NCI-H2196 treated with DMSO at 0.1 percent for 48 hours (cell line): Measurements from ENCODE around the gene STX2.
"Not testable (repeated sequence)": the region's sequence is repeated elsewhere in the genome, so short reads cannot be mapped to it uniquely, and the experiment has no call there.

Source experiments
- DNase-seq: peaks from one replicate; lab custom pipeline; 2025; ENCODE audit not compliant: unreplicated experiment; lab: John Stamatoyannopoulos, UW

STX2 gene

DNA sequence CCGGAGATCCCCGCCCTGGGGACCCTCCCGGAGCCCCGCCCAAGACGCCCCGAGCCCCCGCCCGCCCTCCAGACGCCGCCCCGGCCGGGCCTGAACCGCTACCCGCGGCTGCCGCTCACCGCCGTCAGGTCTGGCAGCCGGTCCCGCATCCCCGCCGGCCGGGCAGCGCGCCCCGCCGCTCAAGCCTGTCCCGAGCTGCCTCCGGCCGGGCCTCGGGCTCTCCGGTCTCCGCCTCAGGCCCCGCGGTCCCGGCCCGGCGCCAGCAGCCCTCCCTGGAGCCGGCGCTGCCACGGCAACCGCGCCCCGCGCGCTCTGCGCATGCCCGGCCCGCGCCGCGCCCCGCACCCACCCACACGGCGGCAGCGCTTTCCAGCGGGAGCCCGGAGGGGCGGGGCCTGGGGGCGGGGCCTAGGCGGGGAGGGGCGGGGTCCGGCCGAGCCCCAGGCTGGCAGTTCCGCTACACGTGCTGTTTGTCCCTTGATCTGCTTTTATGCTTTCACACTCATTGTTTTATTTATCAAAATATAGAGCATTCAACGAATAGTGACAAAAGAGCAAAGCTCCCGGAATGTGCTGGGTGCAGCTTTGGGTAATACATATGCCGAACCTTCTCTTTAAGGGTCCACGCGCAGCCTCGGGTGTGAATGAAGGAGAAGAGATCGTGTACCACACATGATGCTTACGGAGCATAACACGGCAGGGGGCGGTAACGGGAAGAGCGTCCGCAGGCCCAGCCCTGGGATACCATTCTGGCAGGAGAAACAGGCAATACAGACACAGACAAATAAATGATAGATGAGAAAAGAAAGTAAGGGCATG lies at the start of gene STX2:
TSS of gene STX2 (minus strand) at position 300 of the 819 bp plus-strand sequence. CDS start at position 149, 151 bp downstream.
- DNase-seq: peak; percentile 59

DNA sequence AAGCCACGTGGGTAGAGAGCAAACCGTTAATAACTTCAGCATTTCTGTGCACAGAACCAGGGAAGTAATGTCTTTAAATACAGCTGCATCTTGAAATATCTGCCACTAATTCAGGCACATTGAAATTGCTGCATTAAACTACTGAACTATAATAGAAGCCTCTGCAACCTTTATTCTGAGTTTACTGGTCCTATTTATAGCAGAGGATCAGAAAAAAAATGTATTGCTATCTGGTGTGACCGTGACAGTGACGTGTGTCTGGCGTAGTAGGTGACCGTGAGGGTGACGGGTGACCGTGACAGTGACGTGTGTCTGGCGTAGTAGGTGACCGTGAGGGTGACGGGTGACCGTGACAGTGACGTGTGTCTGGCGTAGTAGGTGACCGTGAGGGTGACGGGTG lies 48.1 kb upstream of the STX2 start:
- not testable (repeated sequence) for DNase-seq

DNA sequence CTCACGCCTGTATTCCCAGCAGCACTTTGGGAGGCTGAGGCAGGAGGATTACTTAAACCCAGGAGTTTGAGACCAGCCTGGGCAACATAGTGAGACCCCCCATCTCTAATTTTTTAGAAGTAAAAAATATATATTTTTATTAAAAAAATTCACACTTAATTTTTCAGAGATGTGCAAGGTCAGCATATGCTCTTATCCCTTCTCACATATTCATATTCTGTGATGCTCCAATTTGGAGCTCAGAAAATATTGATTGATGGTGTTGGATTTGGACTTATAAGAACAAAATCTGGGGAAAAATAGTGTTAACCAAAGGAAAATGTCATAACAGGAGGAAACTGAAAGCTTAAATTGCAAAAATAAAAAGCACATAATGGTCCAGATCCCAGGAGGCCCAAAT lies 42.5 kb upstream of the STX2 start:
- no peak for DNase-seq

DNA sequence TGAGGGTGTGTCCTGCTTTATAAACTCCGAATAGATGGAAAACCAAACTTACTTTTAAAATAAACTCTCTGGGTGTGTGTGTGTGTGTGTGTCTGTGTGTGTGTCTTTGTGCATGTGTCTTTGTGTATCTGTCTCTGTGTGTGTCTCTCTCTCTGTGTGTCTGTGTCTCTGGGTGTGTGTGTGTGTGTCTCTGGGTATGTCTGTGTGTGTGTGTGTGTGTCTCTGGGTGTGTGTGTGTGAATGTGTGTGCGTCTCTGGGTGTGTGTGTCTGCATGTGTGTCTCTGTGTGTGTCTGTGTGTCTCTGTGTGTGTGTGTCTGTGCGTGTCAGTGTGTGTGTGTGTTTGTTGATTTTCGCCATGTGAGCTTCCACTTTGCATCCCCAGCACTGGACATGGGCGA lies 42.0 kb upstream of the STX2 start:
- DNase-seq: no peak

DNA sequence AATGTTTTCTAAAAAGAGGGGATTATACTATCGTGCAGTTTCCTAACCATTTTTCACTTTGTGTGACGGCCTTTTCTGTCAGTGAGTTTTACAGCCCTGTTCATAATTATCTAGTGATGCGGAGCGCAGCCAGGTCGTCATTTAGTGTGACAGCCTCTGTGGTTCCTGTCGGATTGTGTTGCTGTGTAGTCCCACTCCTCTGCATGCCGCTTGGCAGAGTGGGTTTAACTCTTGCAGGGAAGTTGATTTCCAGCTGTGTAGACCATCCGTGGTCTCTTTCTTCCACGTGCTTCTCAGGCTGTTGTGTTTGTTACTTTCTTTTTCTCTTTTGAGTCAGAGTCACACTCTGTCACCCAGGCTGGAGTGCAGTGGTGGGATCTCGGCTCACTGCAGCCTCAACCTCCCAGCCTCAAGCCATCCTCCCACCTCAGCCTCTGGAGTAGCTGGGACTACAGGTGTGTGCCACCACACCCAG lies 41.4 kb upstream of the STX2 start:
- no peak for DNase-seq

DNA sequence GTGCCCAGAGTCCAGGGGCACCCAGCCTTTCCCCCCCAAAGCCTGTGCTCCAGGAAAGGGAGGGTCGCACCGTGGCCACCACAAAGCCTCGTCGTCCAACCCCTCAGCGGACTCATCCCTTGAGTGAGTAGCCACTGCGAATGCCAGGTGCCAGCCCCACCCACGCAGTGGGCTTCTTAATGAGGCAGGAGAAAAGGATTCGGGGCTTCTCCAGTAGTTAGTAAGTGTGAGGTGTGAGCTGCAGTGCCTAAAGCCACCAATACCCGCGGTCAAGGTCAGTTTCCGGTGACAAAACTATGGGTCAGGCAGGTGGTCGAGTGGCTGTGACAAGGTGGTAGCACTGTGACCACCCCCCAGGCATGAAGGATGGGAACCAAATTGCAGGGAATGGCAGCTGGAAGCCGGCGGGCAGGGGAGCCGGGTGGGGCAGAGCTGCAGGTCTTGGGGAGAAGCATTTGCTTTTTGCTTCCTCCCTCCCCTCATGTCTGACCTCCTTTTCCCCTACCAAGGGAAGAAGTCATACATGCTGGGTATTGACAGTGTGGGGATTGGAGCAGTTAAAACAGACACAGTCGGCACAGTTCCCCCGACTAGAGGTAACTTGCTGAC lies 40.8 kb upstream of the STX2 start:
- no peak for DNase-seq

DNA sequence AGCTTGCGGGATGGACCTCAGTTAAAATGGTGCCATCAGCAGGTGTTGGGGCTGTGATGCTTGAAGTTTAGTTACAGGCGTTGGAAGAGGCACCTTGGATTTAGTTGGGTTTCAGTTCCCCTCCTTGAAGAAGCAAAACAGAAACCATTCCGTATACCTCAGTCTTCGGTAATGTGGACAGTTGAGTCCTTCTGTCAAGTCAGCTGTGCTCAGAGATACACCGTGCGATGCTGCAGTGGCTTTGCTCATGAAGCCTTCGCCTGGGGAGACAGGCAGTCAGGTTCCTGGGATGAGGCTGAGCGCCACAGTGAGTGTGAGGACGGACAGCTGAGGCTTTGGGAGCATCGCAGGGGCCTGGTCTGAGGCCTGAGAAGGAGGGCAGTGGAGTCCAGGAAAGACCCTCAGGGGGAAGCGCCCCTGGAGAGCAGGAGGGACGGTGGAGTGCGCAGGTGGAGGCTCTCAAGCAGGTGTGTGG lies 40.2 kb upstream of the STX2 start:
- no peak for DNase-seq

DNA sequence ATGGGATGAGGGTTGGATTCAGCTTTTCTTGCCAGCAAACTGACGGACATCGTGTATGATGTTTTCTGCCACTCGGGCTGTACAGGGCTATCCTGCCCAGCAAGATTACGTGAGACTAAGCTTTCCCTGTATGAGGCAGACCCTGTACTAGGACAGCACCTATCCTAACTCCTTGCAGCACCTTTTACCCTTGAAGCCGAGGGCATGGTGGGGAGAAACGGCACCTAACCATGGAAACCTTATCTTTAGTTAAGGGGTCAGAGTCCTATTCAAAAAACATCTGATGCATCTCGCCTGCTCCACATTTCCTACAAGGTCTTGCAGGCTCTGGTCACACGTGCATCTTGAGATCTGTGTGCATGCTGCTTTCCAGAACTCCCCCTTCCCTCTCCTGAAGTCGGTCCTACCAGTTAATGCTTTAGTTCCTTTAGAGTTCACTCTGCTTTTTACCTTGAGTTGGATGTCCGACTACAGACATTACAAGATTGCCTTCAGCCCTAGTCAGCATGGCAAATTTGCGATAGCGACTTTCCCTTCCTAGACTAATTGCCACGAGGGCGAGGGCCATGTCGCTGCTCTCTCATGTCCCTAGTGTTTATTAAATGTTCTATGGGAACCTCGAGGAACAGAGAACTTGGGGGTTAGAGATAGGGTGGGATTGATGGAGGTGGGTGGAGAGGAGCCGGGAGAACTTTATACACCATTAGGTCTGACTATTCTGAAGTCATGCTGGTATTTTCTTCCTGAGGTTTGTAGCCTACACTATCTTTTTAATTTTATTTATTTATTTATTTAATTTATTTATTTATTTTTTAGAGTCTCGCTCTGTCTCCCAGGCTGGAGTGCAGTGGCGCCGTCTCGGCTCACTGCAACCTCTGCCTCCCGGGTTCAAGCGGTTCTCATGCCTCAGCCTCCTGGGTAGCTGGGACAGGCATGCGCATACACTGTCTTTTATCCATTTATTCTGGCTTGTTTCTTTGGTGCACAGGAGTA lies 39.4 kb upstream of the STX2 start:
- no peak for DNase-seq

DNA sequence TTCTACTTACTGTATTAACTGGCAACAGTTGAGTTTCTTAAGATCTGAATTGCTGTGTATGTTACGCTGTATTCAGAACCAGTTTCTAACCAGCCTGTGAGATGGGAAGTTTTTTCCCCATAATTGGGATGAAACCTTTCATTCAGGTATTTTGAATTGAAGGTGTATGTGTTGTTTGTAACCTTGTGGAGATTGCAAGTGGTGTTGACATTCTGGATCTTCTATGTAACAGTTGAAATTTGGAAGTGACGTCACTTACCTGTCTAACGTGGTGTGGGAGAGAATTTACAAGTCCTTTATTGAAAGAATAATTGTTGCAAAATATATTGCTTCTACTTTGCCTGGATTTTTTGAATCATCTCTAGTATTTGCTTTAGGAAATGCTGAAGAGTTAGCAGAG lies 38.3 kb upstream of the STX2 start:
- DNase-seq: no peak

DNA sequence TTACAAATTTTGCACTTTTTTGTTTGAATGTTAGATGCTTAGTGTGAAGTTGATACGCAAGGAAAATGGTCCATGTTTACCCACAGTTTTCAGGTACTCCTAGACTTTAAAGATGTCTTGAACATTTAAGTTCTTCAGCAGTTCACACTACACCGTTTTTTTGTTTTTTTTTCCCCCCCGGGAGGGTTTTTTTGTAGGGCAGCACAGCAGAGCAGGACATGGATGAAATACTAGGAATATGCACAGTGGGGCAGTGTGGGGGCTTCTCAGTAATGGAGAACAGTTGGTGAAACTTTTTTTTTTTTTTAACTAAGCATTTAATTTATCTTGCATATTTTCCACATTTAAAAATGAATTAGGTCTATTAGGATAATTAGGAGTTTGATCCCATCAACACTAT lies 37.7 kb upstream of the STX2 start:
- no peak for DNase-seq

DNA sequence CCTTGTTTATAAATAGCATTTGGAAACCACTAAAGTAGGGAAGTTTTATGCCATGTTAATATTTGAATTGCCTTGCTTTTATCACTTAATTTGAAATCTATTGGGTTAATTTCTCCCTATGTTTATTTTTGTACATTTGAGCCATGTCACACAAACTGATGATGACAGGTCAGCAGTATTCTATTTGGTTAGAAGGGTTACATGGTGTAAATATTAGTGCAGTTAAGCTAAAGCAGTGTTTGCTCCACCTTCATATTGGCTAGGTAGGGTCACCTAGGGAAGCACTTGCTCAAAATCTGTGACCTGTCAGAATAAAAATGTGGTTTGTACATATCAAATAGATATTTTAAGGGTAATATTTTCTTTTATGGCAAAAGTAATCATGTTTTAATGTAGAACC lies 37.2 kb upstream of the STX2 start:
- no peak for DNase-seq

DNA sequence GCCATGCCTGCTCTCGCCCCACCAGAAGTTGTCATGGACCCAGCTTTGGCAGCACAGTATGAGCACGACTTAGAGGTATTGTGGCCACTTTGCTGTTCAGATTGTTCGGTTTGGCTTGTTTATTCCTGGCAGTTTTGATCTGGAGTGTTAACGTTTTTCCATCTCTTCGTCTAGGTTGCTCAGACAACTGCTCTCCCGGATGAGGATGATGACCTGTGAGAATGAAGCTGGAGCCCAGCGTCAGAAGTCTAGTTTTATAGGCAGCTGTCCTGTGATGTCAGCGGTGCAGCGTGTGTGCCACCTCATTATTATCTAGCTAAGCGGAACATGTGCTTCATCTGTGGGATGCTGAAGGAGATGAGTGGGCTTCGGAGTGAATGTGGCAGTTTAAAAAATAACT lies 36.7 kb upstream of the STX2 start:
- DNase-seq: not testable (repeated sequence)

DNA sequence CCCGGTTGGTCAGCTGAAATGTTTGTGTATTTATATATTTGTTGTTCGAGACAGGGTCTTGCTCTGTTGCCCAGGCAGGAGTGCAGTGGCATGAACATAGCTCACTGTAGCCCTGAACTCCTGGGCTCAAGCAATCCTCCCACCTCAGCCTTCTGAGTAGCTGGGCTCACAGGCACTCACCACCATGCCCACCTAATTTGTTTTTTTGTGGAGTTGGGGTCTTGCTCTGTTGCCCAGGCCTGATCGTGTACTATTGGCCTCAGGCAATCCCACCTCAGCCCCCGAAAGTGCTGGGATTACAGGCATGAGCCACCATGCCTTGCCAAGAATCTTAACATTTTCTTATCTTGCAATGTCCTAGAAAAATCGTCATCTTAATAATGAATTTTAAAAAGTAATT lies 36.1 kb upstream of the STX2 start:
- DNase-seq: no peak

DNA sequence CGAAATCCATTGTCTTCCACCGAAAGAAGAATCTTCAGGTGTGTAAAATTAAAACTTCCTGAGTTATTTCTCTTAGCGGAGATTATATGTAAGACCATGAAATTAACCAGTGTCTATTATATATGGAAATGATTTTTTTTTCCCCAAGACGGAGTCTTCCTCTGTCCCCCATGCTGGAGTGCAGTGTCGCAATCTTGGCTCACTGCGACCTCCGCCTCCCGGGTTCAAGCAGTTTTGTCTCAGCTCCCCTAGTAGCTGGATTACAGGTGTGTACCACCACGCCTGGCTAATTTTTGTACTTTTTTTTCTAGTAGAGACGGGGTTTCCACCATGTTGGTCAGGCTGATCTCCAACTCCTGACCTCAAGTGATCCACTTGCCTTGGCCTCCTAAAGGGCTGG lies 35.6 kb upstream of the STX2 start:
- DNase-seq: no peak

DNA sequence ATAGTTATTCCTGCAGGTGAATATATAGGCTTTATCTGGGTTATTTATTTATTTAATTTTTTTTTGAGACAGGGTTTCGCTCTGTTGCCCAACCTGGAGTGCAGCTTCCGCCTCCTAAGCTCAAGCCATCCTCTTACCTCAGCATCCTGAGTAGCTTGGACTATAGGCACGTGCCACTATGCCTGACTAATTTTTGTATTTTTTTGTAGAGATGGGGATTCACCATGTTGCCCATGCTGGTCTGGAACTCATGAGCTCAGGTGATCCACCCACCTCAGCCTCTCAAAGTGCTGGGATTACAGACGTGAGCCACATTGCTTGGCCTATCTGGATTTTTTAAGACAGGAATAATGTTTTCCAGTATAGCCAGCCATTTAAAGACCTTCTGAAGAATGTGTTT lies 34.8 kb upstream of the STX2 start:
- DNase-seq: no peak

DNA sequence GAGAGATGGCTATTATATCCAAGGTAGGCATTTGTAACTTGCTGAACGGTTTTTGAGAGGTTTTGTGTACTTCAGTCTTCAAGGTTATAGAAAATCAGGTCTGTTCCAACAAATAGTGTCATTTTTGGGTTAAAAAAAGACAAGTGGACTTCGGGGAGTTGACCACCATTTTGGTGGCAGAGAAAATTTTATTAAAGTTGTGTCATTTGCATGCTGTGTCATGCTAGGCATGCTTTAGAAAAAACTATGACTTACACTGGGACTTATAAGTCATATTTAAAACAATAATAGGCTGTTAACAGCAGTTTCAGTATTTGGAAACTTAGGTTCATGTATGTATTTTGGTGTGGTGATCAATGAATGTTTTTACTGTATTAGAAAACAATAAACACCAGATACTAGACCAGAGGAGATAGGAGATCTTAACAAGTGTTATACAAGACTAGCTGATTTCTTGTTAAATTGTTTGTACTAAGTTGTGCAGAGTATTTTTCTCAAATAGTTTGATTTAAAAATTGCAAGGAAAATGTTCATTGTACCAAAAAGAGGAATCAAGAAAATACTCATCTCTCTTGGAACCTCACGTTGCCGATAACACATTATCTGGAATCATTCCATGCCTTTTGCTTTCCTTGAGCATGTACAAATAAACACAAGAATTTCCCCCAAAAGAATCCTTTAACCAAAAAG lies 34.2 kb upstream of the STX2 start:
- no peak for DNase-seq

DNA sequence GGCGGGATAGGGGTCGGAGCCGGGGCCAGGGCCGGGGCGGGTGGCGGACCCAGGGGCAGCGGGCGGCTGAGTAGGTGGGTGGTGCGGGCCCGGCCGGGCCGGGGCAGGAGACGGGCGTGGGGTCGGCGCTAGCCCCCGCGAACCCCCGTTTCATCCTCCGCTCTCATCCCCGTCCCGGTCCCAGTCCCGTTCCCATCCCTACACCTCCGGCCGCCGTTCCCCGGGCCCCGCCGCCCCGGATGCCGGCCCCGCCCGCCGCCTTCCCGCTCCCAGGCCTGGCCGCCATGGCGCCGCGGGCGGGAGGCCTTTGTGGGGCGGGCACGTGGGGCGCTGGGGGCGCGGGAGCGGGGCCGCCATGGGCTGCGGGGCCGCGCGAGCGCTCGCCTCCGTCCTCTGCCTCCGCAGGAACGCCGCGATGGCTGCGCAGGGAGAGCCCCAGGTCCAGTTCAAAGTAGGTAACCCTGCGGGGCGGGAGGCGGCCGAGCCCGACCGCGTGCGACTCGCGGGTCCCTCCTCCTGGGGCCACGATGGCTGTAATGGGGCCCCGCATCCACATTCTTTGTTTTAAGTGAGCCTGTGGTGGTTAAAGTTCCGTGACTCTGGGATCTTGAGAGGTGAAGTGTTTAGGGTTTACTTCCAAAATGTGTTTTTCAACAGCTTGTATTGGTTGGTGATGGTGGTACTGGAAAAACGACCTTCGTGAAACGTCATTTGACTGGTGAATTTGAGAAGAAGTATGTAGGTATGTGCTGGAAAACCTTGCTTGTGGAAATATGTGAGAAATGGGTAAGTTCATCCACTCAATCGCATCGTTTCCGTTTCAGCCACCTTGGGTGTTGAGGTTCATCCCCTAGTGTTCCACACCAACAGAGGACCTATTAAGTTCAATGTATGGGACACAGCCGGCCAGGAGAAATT lies 33.4 kb upstream of the STX2 start:
- DNase-seq: no peak

DNA sequence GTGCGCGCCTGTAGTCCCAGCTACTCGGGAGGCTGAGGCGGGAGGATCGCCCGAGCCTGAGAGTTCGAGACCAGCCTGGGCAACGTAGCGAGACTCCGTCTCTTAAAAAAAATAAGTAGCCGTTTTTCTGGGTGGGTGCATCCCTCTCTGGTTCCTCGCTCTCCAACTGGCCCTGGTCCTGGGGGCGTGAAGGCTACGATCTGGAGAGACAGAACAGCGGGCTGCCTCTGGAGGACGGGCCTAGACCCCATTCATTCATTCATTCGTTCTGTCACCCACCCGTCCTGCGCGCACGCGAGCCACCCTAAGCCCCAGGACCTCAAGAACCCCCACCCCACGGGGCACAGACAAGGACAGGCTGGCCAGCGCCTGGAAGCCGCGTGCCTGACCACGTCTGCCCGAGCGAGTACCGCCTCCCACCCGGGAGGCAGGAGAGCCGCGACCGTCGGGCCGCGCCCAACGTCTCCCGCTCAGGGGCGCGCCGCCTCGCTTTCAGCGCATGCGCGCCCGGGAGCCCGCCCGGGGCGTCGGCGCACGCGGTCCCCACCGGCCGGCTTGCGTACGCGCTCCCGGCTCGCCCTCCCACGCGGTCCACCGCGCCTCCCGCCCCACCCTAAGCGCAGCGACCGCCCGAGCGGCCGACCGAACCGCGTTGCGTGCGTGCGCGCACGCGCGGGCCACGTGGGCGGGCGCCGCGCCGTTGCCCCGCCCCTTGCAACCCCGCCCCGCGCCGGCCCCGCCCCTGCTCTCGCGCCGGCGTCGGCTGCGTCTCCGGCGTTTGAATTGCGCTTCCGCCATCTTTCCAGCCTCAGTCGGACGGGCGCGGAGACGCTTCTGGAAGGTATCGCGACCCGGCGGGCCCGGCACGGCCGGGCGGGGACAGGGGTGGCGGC lies 32.5 kb upstream of the STX2 start, which contains the start of gene RAN:
TSS of gene RAN (plus strand) at position 781 of the 893 bp plus-strand sequence. CDS start 528 bp downstream, outside the sequence.
- peak; percentile 86 for DNase-seq
